ENCODE data around the gene KIAA0825.

DNA sequence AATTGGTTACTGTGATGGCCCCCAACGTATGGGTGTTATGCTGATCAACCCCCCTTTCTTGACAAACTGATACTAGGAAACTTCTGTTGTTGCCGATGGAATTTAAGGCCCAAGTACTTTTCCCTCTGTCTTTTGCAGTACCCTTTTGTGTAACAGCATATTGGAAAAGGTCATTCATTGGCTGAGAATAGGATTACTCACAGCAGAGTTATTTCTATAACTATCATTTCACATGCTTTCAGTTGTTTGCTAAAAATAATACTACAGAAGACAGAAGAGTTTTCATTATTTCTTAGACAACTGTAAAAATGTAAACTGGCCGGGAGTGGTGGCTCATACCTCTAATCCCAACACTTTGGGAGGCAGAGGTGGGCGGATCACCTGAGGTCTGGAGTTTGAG lies 329.5 kb downstream of the KIAA0825 start:
- TF ChIP-seq CTCF (IDR thresholded peaks at IDR 0.05) (no peak), POLR2A (IDR thresholded peaks at IDR 0.05) (no peak)

All from testis (tissue), 2 donors.